Smooth muscle cell (in vitro differentiated cells): Measurements from ENCODE around the gene CST8. TPM values are rescaled to one million over a fixed set of nuclear protein-coding genes. Genes with fewer than 3 reads are reported as not detected.

Experiments
- DNase-seq: peaks from one replicate; lab custom pipeline; 2025; ENCODE audit not compliant: unreplicated experiment; lab: John Stamatoyannopoulos, UW
- H2AFZ ChIP-seq: fragments of 200-600 bp; sonication (generic); 2 replicates; pipeline ENCODE4 v1.6.0; 2016; ENCODE audit warnings: antibody characterized with exemption, low read depth, mild to moderate bottlenecking
- H3F3A ChIP-seq: fragments of 200-600 bp; sonication (generic); 2 replicates; pipeline ENCODE4 v1.6.0; 2017; ENCODE audit warnings: antibody characterized with exemption, low read depth
- H3K27ac ChIP-seq: fragments of 200-600 bp; sonication (generic); 2 replicates; pipeline ENCODE4 v1.5.1; 2016; ENCODE audit warnings: low read depth, mild to moderate bottlenecking
- H3K27me3 ChIP-seq: fragments of 200-600 bp; sonication (generic); 2 replicates; pipeline ENCODE4 v1.6.1; 2016; ENCODE audit warnings: low read depth, mild to moderate bottlenecking
- H3K36me3 ChIP-seq: fragments of 200-600 bp; sonication (generic); 2 replicates; pipeline ENCODE4 v1.5.1; 2016; ENCODE audit warnings: low read depth
- H3K4me1 ChIP-seq: fragments of 200-600 bp; sonication (generic); 2 replicates; pipeline ENCODE4 v1.5.1; 2016; ENCODE audit warnings: low read depth
- H3K4me2 ChIP-seq: fragments of 200-600 bp; sonication (generic); 2 replicates; pipeline ENCODE4 v1.6.0; 2016; ENCODE audit warnings: mild to moderate bottlenecking
- H3K4me3 ChIP-seq: fragments of 200-600 bp; sonication (generic); 2 replicates; pipeline ENCODE4 v1.5.1; 2016; ENCODE audit warnings: mild to moderate bottlenecking
- H3K79me2 ChIP-seq: fragments of 200-600 bp; sonication (generic); 2 replicates; pipeline ENCODE4 v1.6.0; 2016; ENCODE audit warnings: low read depth, mild to moderate bottlenecking
- H3K9ac ChIP-seq: fragments of 200-600 bp; sonication (generic); 2 replicates; pipeline ENCODE4 v1.6.0; 2016; ENCODE audit warnings: low read depth
- H3K9me3 ChIP-seq: fragments of 200-600 bp; sonication (generic); replicated peaks from 2 replicates; pipeline ENCODE4 v1.5.1; 2016; ENCODE audit warnings: low read depth
- H4K20me1 ChIP-seq: fragments of 200-600 bp; sonication (generic); 2 replicates; pipeline ENCODE4 v1.6.0; 2016; ENCODE audit warnings: low read depth
- WGBS: methylation state at CpG from one replicate; pipeline ENCODE4 v1.1.7; 2016; ENCODE audit warnings: low lambda C conversion rate; 5-methylcytosine and 5-hydroxymethylcytosine counted together
- polyA plus RNA-seq: library from polyadenylated mRNA; unstranded; fragments of >200 nt; fragmentation: Nextera tagmentation; extraction: Ambion mirVana; gene quantifications from 2 replicates; pipeline ENCODE4 v1.2.1, GENCODE V29; 2016
- total RNA-seq: library from RNA; depleted of rRNA; stranded (reverse); fragments of >200 nt; gene quantifications from 2 replicates; pipeline ENCODE4 v1.2.3, GENCODE V29; 2014
- TF ChIP-seq, protein P1 (sequence below): fragments of 200-600 bp; sonication (generic); IDR thresholded peaks from 2 replicates; pipeline ENCODE4 v1.5.1; 2017; ENCODE audit warnings: borderline replicate concordance, mild to moderate bottlenecking, antibody characterized with exemption; ENCODE audit not compliant: insufficient read depth, poor library complexity, severe bottlenecking

CST8 gene
- total and polyA plus RNA-seq, 2 experiments from 2014 or later: not detected

DNA sequence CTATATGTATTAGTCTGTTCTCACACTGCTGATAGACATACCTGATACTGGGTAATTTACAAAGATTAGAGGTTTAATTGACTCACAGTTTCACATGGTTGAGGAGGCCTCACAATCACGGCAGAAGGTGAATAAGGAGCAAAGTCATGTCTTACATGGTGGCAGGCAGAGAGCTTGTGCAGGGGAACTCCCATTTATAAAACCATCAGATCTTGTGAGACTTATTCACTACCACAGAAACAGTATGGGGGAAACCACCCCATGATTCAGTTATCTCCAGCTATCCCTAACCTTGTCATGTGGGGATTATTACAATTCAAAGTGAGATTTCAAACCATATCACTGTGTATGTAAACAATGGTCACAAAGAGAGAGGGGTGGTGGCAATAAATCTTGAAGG is 6.6 kb downstream of the CST8 start:
- H3K79me2 ChIP-seq: no peaks in the 10 kb centered on the region
- TF ChIP-seq, protein P1, sequence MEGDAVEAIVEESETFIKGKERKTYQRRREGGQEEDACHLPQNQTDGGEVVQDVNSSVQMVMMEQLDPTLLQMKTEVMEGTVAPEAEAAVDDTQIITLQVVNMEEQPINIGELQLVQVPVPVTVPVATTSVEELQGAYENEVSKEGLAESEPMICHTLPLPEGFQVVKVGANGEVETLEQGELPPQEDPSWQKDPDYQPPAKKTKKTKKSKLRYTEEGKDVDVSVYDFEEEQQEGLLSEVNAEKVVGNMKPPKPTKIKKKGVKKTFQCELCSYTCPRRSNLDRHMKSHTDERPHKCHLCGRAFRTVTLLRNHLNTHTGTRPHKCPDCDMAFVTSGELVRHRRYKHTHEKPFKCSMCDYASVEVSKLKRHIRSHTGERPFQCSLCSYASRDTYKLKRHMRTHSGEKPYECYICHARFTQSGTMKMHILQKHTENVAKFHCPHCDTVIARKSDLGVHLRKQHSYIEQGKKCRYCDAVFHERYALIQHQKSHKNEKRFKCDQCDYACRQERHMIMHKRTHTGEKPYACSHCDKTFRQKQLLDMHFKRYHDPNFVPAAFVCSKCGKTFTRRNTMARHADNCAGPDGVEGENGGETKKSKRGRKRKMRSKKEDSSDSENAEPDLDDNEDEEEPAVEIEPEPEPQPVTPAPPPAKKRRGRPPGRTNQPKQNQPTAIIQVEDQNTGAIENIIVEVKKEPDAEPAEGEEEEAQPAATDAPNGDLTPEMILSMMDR: no peak
- no peak for DNase-seq
- H2AFZ ChIP-seq: no peak overlapping the region
- WGBS: 89% methylated on average over 1 of the region's 1 CpG
- H3K27me3 ChIP-seq: no peaks in the 10 kb centered on the region
- H3F3A ChIP-seq: no peaks in the 10 kb centered on the region
- H4K20me1 ChIP-seq: no peaks in the 10 kb centered on the region
- H3K4me1 ChIP-seq: no peaks in the 10 kb centered on the region
- no peak overlapping the region for H3K4me3 ChIP-seq
- no peak overlapping the region for H3K4me2 ChIP-seq
- H3K27ac ChIP-seq: no peak overlapping the region
- H3K36me3 ChIP-seq: no peaks in the 10 kb centered on the region
- no peak overlapping the region for H3K9ac ChIP-seq
- no peaks in the 10 kb centered on the region for H3K9me3 ChIP-seq

DNA sequence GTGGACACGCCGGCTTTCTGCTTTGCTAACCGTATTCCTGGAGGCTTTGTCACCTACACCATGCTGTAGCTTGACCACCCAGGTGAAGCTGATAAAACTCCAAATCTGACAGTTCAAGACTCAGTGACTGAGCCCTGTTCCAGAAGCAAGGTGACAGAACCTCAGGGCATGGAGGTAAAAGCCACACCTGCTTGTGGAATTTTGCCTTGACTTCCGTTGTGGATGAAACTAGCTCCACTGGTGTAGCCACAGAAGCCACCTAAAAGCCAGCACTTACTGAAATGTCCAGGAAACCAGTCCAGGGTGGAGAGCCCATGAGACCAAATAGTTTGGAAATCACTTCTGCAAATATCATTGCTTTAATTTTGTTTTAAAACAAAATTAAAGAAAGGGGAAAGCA is 11.0 kb downstream of the CST8 start:
- TF ChIP-seq, protein P1: no peak
- DNase-seq: no peak
- no peaks in the 10 kb centered on the region for H3K27me3 ChIP-seq
- H3K4me1 ChIP-seq: no peaks in the 10 kb centered on the region
- H3K36me3 ChIP-seq: no peaks in the 10 kb centered on the region
- H3K9me3 ChIP-seq: no peaks in the 10 kb centered on the region
- H4K20me1 ChIP-seq: no peaks in the 10 kb centered on the region
- no peak overlapping the region for H3K4me3 ChIP-seq
- no peak overlapping the region for H3K9ac ChIP-seq
- no peak overlapping the region for H3K4me2 ChIP-seq
- no peaks in the 10 kb centered on the region for H3K79me2 ChIP-seq
- whole genome bisulfite sequencing: 91% methylated on average over 4 of the region's 4 CpGs
- H2AFZ ChIP-seq: no peak overlapping the region
- H3F3A ChIP-seq: no peaks in the 10 kb centered on the region
- H3K27ac ChIP-seq: no peak overlapping the region

DNA sequence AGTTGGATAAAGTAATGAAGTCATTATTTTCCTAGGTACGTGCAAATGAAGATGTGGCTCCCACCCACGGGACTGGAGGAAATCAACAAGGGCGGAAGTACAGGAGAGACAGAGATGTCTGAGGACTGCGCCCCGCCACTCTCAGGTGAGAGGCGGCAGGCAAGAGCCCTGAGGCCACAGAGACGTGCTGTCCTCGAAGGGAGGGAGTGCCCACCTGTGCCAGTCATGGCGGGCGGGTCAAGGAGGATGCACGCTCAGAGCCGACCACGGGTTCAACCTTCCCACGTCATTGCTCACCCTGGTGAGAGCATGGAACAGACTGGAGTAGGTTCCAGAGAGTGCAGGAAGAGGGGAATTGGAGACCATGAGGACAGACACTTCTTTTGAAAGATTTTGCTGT is 12.7 kb downstream of the CST8 start:
- WGBS: 81% methylated on average over 14 of the region's 14 CpGs
- TF ChIP-seq, protein P1: no peak
- Histone ChIP-seq H3K9ac (no peak overlapping the region), H3F3A (no peaks in the 10 kb centered on the region), H3K4me1 (peaks cover 12% of the 10 kb centered on the region), H4K20me1 (no peaks in the 10 kb centered on the region), H3K79me2 (no peaks in the 10 kb centered on the region), H3K4me2 (no peak overlapping the region), H2AFZ (no peak overlapping the region), H3K9me3 (no peaks in the 10 kb centered on the region), H3K27ac (no peak overlapping the region), H3K27me3 (no peaks in the 10 kb centered on the region), H3K4me3 (no peak overlapping the region), H3K36me3 (no peaks in the 10 kb centered on the region)
- DNase-seq: no peak

DNA sequence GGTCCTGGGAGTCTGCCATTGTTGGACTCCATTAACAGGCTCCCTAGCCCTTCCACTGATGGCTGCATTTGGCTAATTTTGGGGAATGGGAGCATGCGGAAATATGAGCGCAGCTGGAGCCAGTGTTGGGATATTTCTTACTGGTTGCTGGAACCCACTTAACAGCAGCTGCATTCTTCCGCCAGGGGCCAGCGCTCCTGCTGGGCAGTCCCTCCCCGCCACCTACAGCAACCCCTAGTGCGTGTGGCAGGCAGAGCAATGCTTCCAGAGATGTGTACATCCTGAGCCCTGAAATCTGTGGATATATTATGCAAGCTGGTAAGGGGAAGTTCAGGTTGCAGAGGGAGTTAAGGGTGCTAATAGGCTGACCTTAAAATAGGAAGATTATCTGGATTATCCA is 16.4 kb downstream of the CST8 start:
- Histone ChIP-seq H3K36me3 (no peaks in the 10 kb centered on the region), H2AFZ (no peak overlapping the region), H3F3A (no peaks in the 10 kb centered on the region), H3K27me3 (no peaks in the 10 kb centered on the region), H3K4me1 (peaks cover 23% of the 10 kb centered on the region), H3K27ac (no peak overlapping the region), H3K79me2 (no peaks in the 10 kb centered on the region), H3K4me2 (no peak overlapping the region), H3K9ac (no peak overlapping the region), H4K20me1 (no peaks in the 10 kb centered on the region), H3K4me3 (no peak overlapping the region), H3K9me3 (no peaks in the 10 kb centered on the region)
- 73% methylated on average over 6 of the region's 6 CpGs for WGBS
- no peak for DNase-seq
- TF ChIP-seq, protein P1: no peak
